IMR-90 (cell line): ENCODE results near the gene RRP1B. TPM values are rescaled to one million over a fixed set of nuclear protein-coding genes. Genes with fewer than 3 reads are reported as not detected.
"Not testable (repeated sequence)": the region's sequence is repeated elsewhere in the genome, so short reads cannot be mapped to it uniquely, and the experiment has no call there.

Experiments used
- ATAC-seq: fragments of 200-7000 bp; cut with Tn5 transposase; 2 replicates; pipeline ENCODE4 v1.9.1; 2020; ENCODE audit warnings: low read depth, mild to moderate bottlenecking, moderate library complexity
- BruUV-seq: library from RNA; stranded (reverse); fragments of 400-500 nt; replicated peaks from 2 replicates; lab custom pipeline; 2021; lab: Mats Ljungman, UMichigan
- CTCF ChIA-PET: fragments of 300-600 bp; formaldehyde crosslinking; extraction: SDS; loops from one replicate; lab custom pipeline; 2021; ENCODE audit warnings: antibody characterized with exemption; lab: Yijun Ruan, JAX
- POLR2A ChIA-PET: fragments of 300-600 bp; sonication (Branson Sonifier 250); formaldehyde crosslinking; loops from one replicate; lab custom pipeline; 2022; ENCODE audit warnings: antibody characterized with exemption; ENCODE audit not compliant: unreplicated experiment; lab: Charles Lee
- DNase-seq: peaks from one replicate; pipeline ENCODE4 v3.0.0; 2013
- H2AFZ ChIP-seq: replicated peaks from 2 replicates; pipeline ENCODE3; 2013; ENCODE audit warnings: low read length, mild to moderate bottlenecking; ENCODE audit not compliant: poor library complexity
- H2AK5ac ChIP-seq: 2 replicates; pipeline ENCODE4 v1.6.1; 2013; ENCODE audit warnings: low read depth, low read length, inconsistent platforms
- H2AK9ac ChIP-seq: replicated peaks from 2 replicates; pipeline ENCODE3; 2013; ENCODE audit warnings: mild to moderate bottlenecking, low read depth, low read length, moderate library complexity; ENCODE audit not compliant: poor library complexity
- H2BK120ac ChIP-seq: 2 replicates; pipeline ENCODE4 v1.6.1; 2013; ENCODE audit warnings: low read depth, low read length, inconsistent platforms
- H2BK15ac ChIP-seq: 3 replicates; pipeline ENCODE4 v1.6.1; 2013; ENCODE audit warnings: low read depth, low read length, inconsistent platforms
- H2BK20ac ChIP-seq: 2 replicates; pipeline ENCODE4 v1.6.1; 2013; ENCODE audit warnings: low read depth, mild to moderate bottlenecking, inconsistent platforms, low read length, moderate library complexity
- H2BK5ac ChIP-seq: 2 replicates; pipeline ENCODE4 v1.6.1; 2013; ENCODE audit warnings: mild to moderate bottlenecking, low read depth, low read length, inconsistent platforms; ENCODE audit not compliant: poor library complexity, severe bottlenecking
- H3K14ac ChIP-seq: replicated peaks from 2 replicates; pipeline ENCODE4 v1.6.1; 2013; ENCODE audit warnings: low read depth, low read length, inconsistent platforms
- H3K18ac ChIP-seq: 2 replicates; pipeline ENCODE4 v1.6.1; 2013; ENCODE audit warnings: low read depth, low read length, control low read depth
- H3K23ac ChIP-seq: 2 replicates; pipeline ENCODE4 v1.6.1; 2013; ENCODE audit warnings: low read depth, low read length, inconsistent platforms
- H3K27ac ChIP-seq: 2 replicates; pipeline ENCODE4 v1.5.1; 2013; ENCODE audit warnings: mild to moderate bottlenecking, control low read depth, low read length; ENCODE audit not compliant: insufficient read depth
- H3K27me3 ChIP-seq: 2 replicates; pipeline ENCODE4 v1.6.1; 2013; ENCODE audit warnings: low read length; ENCODE audit not compliant: control insufficient read depth, insufficient read depth
- H3K36me3 ChIP-seq: 2 replicates; pipeline ENCODE4 v1.6.1; 2013; ENCODE audit warnings: low read length, mixed read lengths; ENCODE audit not compliant: control insufficient read depth, insufficient read depth
- H3K4ac ChIP-seq: 2 replicates; pipeline ENCODE4 v1.6.1; 2013; ENCODE audit warnings: low read depth, low read length, inconsistent platforms
- H3K4me1 ChIP-seq: 2 replicates; pipeline ENCODE4 v1.6.1; 2013; ENCODE audit warnings: low read length, mixed read lengths; ENCODE audit not compliant: control insufficient read depth, insufficient read depth
- H3K4me2 ChIP-seq: 2 replicates; pipeline ENCODE4 v1.6.1; 2013; ENCODE audit warnings: low read depth, mild to moderate bottlenecking, control low read depth, low read length, moderate library complexity
- H3K4me3 ChIP-seq: 2 replicates; pipeline ENCODE4 v1.5.1; 2013; ENCODE audit warnings: low read depth, mild to moderate bottlenecking, control low read depth, low read length, moderate library complexity; ENCODE audit not compliant: insufficient read depth
- H3K56ac ChIP-seq: 2 replicates; pipeline ENCODE4 v1.6.1; 2013; ENCODE audit warnings: low read length, inconsistent platforms; ENCODE audit not compliant: insufficient read depth; ENCODE audit errors: extremely low read depth
- H3K79me1 ChIP-seq, 2 experiments: 2 replicates each; pipeline ENCODE4 v1.6.1; 2013; ENCODE audit warnings: low read length in 2 of 2, inconsistent platforms in 1 of 2, low read depth in 1 of 2
- H3K9ac ChIP-seq: 2 replicates; pipeline ENCODE4 v1.6.1; 2013; ENCODE audit warnings: low read depth, low read length, control low read depth
- H3K9me1 ChIP-seq: 2 replicates; pipeline ENCODE4 v1.6.1; 2013; ENCODE audit warnings: low read length, inconsistent platforms; ENCODE audit not compliant: insufficient read depth
- H3K9me3 ChIP-seq: 2 replicates; pipeline ENCODE4 v1.6.1; 2013; ENCODE audit warnings: low read length; ENCODE audit not compliant: control insufficient read depth, insufficient read depth
- H4K20me1 ChIP-seq: 2 replicates; pipeline ENCODE4 v1.6.1; 2013; ENCODE audit warnings: low read length, inconsistent platforms; ENCODE audit not compliant: insufficient read depth
- H4K5ac ChIP-seq: 2 replicates; pipeline ENCODE4 v1.6.1; 2013; ENCODE audit warnings: mild to moderate bottlenecking, low read depth, low read length, control low read depth
- H4K8ac ChIP-seq, 2 experiments: 2 replicates each; pipeline ENCODE4 v1.6.1; 2013; ENCODE audit warnings: low read depth in 2 of 2, low read length in 2 of 2, control low read depth in 1 of 2, inconsistent platforms in 1 of 2
- H4K91ac ChIP-seq: 2 replicates; pipeline ENCODE4 v1.6.1; 2013; ENCODE audit warnings: low read depth, low read length, inconsistent platforms; ENCODE audit not compliant: insufficient read depth
- MAFK ChIP-seq: IDR thresholded peaks from 2 replicates; pipeline ENCODE4 v1.6.1; 2012; ENCODE audit warnings: low read depth, low read length, improper control_type of control experiment
- WGBS, 2 experiments: methylation state at CpG; one replicate each; pipeline versions ENCODE4 v1.1.5 to v1.1.7; 2013; ENCODE audit warnings: missing lambda C conversion rate in 2 of 2; ENCODE audit not compliant: insufficient read length in 1 of 2; ENCODE audit errors: extremely low coverage in 2 of 2; 5-methylcytosine and 5-hydroxymethylcytosine counted together
- dilution Hi-C: fragments of 300-500 bp; cut with HindIII; formaldehyde crosslinking; loops from one replicate; pipeline ENCODE4 v1.14.3; 2018; ENCODE audit warnings: low sequenced_read_pairs; ENCODE audit not compliant: unreplicated experiment
- in situ Hi-C: fragments of 300-500 bp; cut with MboI; formaldehyde crosslinking; loops from 3 replicates; pipeline ENCODE4 v1.14.3; 2019; ENCODE audit warnings: low sequenced_read_pairs, inconsistent platforms, mixed read lengths
- intact Hi-C: fragments of 100-400 bp; cut with micrococcal nuclease; formaldehyde crosslinking; loops from 2 replicates; pipeline ENCODE4 v1.10.0; 2022
- polyA plus RNA-seq, 3 experiments: library from polyadenylated mRNA; depleted of rRNA; stranded (reverse); fragments of >200 nt; gene quantifications; 2 replicates each; pipeline ENCODE4 v1.2.3, GENCODE V29; 2012; ENCODE audit warnings: low replicate concordance in 1 of 3
- total RNA-seq: library from RNA; depleted of rRNA; stranded (reverse); fragments of >200 nt; gene quantifications from 2 replicates; pipeline ENCODE4 v1.2.3, GENCODE V29; 2012
- TF ChIP-seq, protein P1 (sequence below): fragments of 150-350 bp; IDR thresholded peaks from 2 replicates; pipeline ENCODE4 v1.6.1; 2017; ENCODE audit warnings: mild to moderate bottlenecking, antibody characterized with exemption, low read length, low read depth

The RRP1B gene
- total and polyA plus RNA-seq, 2 of the 4 experiments (the other 2 are of a cell fraction), result 11.1 to 16.1 TPM

DNA sequence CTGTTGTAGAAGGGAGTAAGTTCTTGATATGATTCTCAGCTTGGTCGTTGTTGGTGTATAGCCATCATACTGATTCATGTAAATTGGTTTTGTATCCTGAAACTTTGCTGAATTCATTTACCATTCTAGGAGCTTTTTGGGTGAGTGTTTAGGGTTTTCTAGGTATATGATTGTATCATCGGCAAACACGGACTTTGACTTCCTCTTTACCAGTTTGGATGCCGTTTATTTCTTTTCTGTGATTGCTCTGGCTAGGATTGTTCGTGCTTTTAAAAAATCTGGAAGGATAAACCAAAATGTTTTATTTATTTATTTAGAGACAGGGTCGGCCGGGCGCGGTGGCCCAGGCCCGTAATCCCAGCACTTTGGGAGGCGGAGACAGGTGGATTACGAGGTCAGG, 20.6 kb downstream of the RRP1B start:
- Histone ChIP-seq H4K8ac (no peak overlapping the region), H3K27me3 (no peaks in the 10 kb centered on the region), H4K5ac (no peak overlapping the region), H3K9ac (no peak overlapping the region), H3K4me3 (no peak overlapping the region), H3K23ac (no peak overlapping the region), H3K27ac (no peak overlapping the region), H3K4me2 (no peak overlapping the region), H3K36me3 (peaks cover 35% of the 10 kb centered on the region), H2BK120ac (no peak overlapping the region), H4K91ac (no peak overlapping the region), H2BK20ac (no peak overlapping the region), H2BK5ac (no peak overlapping the region), H2AK9ac (no peak overlapping the region), H3K4me1 (no peaks in the 10 kb centered on the region), H3K14ac (no peak overlapping the region), H3K9me3 (no peaks in the 10 kb centered on the region), H3K4ac (no peak overlapping the region), H3K79me1 (peaks cover 6 to 20% of the 10 kb centered on the region in 2 experiments; a peak in 3 of 4 replicates), H4K20me1 (no peaks in the 10 kb centered on the region), H3K56ac (no peak overlapping the region), H2AK5ac (no peak overlapping the region), H2BK15ac (no peak overlapping the region), H3K18ac (no peak overlapping the region), H2AFZ (no peak overlapping the region), H3K9me1 (peaks cover 3% of the 10 kb centered on the region; the same call in 1 of the 2 replicates)
- in situ Hi-C loops, result no loop called here
- intact Hi-C loops, result no loop called here
- POLR2A ChIA-PET, result no interaction called here
- ATAC-seq (no peak), DNase-seq (no peak)
- dilution Hi-C loops, result no loop called here
- WGBS, 2 experiments, result no CpG with 5 or more reads among the region's 12 CpGs
- BruUV-seq, result no TSS peak
- CTCF ChIA-PET, result no interaction called here
- TF ChIP-seq, protein P1, sequence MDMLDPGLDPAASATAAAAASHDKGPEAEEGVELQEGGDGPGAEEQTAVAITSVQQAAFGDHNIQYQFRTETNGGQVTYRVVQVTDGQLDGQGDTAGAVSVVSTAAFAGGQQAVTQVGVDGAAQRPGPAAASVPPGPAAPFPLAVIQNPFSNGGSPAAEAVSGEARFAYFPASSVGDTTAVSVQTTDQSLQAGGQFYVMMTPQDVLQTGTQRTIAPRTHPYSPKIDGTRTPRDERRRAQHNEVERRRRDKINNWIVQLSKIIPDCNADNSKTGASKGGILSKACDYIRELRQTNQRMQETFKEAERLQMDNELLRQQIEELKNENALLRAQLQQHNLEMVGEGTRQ, result no peak
- TF ChIP-seq MAFK, result no peak

DNA sequence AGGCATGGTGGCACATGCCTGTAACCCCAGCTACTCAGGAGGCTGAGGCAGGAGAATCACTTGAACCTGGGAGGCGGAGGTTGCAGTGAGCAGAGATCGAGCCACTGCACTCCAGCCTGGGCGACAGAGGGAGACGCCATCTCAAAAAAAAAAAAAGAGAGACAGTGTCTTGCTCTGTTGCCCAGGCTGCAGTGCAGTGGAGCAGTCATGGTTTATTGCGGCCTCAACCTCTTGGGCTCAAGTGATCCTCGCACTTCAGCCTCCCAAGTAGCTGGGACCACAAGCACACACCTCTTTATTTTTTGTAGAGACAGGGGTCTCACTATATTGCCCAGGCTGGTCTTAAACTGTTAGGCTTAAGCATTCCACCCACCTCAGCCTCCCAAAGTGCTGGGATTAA, 21.1 kb downstream of the RRP1B start:
- H3K4me2 ChIP-seq, H2BK5ac ChIP-seq, H2AK9ac ChIP-seq, H3K14ac ChIP-seq, H2AK5ac ChIP-seq, H3K23ac ChIP-seq, H3K9ac ChIP-seq, in situ Hi-C loops, H4K5ac ChIP-seq, H2BK20ac ChIP-seq, H4K91ac ChIP-seq, H3K4ac ChIP-seq, H3K27me3 ChIP-seq, ATAC-seq, H3K18ac ChIP-seq, BruUV-seq, H2BK120ac ChIP-seq, H2BK15ac ChIP-seq, H2AFZ ChIP-seq, POLR2A ChIA-PET, H3K9me3 ChIP-seq, H4K20me1 ChIP-seq, H4K8ac ChIP-seq, H3K4me1 ChIP-seq, DNase-seq, CTCF ChIA-PET, H3K9me1 ChIP-seq, H3K4me3 ChIP-seq, dilution Hi-C loops, H3K56ac ChIP-seq, H3K27ac ChIP-seq, intact Hi-C loops: not testable (repeated sequence)
- 100% methylated on average over 4 of the region's 6 CpGs; no CpG with 5 or more reads in 1 of the 2 experiments for WGBS, 2 experiments
- Histone ChIP-seq H3K36me3 (peaks cover 36% of the 10 kb centered on the region), H3K79me1 (peaks cover 6 to 20% of the 10 kb centered on the region in 2 experiments; a peak in 3 of 4 replicates)
